ENCODE results near the gene SAC3D1. TPM values are rescaled to one million over a fixed set of nuclear protein-coding genes. Genes with fewer than 3 reads are reported as not detected.
"Not testable (repeated sequence)": the region's sequence is repeated elsewhere in the genome, so short reads cannot be mapped to it uniquely, and the experiment has no call there.

Gene SAC3D1
- total RNA-seq, 1 donor from 2014 or later: 7.5 TPM

GRCh38 chr11:65021003-65021402, 20.0 kb upstream of the SAC3D1 start:
- ATAC-seq: no peak
- intact Hi-C loops (cut with micrococcal nuclease): no loop called here
- no peak for DNase-seq

GRCh38 chr11:65021509-65021908, 19.5 kb upstream of the SAC3D1 start:
- intact Hi-C loops (cut with micrococcal nuclease): no loop called here
- ATAC-seq: no peak
- no peak for DNase-seq

DNA sequence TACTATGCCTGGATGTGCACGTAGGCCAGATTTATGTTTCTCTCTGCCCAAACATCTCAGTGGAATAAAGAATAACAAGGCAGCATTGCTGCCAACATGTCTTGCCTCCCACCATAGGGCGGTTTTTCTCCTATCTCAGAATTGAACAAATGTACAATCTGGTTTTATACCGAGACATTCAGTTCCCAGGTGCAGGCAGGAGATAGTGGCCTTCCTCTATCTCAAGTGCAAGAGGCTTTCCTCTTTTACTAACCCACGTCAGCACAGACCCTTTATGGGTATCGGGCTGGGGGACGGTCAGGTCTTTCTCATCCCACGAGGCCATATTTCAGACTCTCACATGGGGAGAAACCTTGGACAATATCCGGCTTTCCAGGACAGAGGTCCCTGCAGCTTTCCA, 17.5 kb upstream of the SAC3D1 start:
- DNase-seq; intact Hi-C loops (cut with micrococcal nuclease); ATAC-seq: not testable (repeated sequence)

- intact Hi-C loops (cut with micrococcal nuclease): no loop called here
- no peak for DNase-seq
- no peak for ATAC-seq
These were observed 14.2 kb upstream of the SAC3D1 start for GRCh38 chr11:65026810-65027209.

- intact Hi-C loops (cut with micrococcal nuclease): no loop called here
- peak; percentile 99 for ATAC-seq
These were observed 13.6 kb upstream of the SAC3D1 start, which contains the start of gene SNX15 for GRCh38 chr11:65027213-65028067. Gene SNX15 (plus strand): TSS chr11:65027439. CDS start chr11:65027538, 99 bp downstream.

DNA sequence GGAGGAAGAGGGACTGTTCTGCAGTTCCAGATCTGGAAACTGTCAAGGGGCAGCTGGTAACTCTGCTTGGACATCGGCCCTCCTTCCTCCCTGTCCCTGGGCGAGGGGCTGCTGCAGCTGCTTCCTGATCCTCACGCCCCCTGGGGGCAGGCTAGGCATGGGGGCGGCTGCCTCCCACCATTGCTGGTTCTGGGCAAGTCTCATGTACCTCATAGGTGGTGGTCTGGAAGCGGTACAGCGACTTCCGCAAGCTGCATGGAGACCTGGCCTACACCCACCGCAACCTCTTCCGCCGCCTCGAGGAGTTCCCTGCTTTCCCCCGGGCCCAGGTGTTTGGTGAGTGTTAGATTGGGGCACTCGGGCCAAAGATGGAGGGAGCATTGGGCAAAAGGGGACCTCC, 8.8 kb upstream of the SAC3D1 start:
- intact Hi-C loops (cut with micrococcal nuclease): no loop called here
- ATAC-seq (no peak), DNase-seq (no peak)

More at GRCh38 chr11:65027213-65028067, 13.6 kb upstream of the SAC3D1 start, which contains the start of gene SNX15:
- DNase-seq: peak; percentile 95

- ATAC-seq (no peak), DNase-seq (no peak)
- intact Hi-C loops (cut with micrococcal nuclease): no loop called here
These were observed 6.6 kb upstream of the SAC3D1 start for GRCh38 chr11:65034423-65034822.

- ATAC-seq: no peak
- intact Hi-C loops (cut with micrococcal nuclease): no loop called here
- DNase-seq: no peak
These were observed 5.4 kb upstream of the SAC3D1 start for GRCh38 chr11:65035579-65035978.

DNA sequence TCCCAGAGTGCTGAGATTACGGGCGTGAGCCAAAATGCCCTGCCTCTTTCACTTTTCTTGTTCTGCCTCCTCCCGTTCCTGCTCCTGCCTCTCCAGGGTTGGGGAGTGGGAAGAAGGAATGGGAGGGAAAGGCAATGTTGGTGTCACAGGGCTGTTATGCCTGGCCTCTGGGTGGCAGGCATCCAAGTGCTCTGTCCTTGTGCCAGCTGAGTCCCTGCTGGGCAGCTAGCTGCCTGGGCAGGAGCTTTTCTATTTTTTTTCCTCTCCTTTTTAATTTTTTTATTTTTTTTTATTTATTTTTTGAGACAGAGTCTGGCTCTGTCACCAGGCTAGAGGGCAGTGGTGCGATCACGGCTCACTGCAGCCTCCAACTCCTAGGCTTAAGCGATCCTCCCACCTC, 4.1 kb upstream of the SAC3D1 start:
- intact Hi-C loops (cut with micrococcal nuclease): no loop called here
- DNase-seq: peak; percentile 83

DNA sequence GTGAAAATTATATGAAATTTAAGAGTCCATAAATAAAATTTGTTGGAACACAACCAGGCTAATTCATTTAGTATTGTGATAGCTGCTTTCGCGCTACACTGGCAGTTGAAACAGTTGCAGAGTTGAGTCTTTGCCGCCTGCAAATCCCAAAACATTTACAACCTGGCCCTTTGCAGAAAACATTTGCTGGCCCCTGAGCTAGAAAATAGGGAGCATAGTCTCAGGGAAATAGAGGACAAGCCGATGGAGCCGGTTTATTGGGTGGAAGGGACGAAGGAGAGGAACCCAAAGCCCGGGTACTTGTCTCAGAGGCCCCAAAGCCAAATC, 527 bp upstream of the SAC3D1 start:
- intact Hi-C loops (cut with micrococcal nuclease): no loop called here
- DNase-seq (no peak), ATAC-seq (no peak)

More for the DNA sequence above, 4.1 kb upstream of the SAC3D1 start:
- ATAC-seq: no peak

- DNase-seq: no peak
- intact Hi-C loops (cut with micrococcal nuclease): no loop called here
These were observed 1.9 kb downstream of the SAC3D1 start for GRCh38 chr11:65042891-65043290.

DNA sequence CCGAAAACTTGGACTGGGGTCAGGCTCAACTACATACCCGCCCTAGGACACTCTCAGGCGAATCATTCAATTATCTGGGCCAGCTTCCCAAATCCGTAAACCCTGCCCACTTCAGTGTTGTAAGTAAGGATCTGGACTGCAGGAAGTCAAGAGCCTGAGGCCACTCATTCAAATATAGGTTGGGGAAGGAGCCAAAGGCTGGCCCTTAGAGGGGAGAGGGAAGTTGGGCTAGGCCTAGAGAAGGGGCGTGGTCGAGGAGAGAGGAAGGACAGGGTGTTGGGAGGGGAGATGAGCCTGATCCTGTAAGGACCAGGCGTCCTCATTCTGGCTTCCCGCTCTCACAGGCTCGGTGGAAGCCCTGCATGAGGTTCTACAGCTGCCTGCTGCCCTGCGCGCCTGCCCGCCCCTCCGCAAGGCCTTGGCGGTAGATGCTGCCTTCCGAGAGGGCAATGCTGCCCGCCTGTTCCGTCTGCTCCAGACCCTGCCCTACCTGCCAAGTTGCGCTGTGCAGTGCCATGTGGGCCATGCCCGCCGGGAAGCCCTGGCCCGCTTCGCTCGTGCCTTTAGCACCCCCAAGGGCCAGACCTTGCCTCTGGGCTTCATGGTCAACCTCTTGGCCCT, 3.0 kb downstream of the SAC3D1 start:
- no peak for ATAC-seq
- DNase-seq: peak; percentile 44
- intact Hi-C loops (cut with micrococcal nuclease): no loop called here

More at GRCh38 chr11:65042891-65043290, 1.9 kb downstream of the SAC3D1 start:
- no peak for ATAC-seq

- ATAC-seq: no peak
- DNase-seq: no peak
- intact Hi-C loops (cut with micrococcal nuclease): no loop called here
These were observed 4.1 kb downstream of the SAC3D1 start for GRCh38 chr11:65045061-65045460.

- DNase-seq: no peak
- ATAC-seq: no peak
- intact Hi-C loops (cut with micrococcal nuclease): no loop called here
These were observed 4.7 kb downstream of the SAC3D1 start for GRCh38 chr11:65045728-65046127.

DNA sequence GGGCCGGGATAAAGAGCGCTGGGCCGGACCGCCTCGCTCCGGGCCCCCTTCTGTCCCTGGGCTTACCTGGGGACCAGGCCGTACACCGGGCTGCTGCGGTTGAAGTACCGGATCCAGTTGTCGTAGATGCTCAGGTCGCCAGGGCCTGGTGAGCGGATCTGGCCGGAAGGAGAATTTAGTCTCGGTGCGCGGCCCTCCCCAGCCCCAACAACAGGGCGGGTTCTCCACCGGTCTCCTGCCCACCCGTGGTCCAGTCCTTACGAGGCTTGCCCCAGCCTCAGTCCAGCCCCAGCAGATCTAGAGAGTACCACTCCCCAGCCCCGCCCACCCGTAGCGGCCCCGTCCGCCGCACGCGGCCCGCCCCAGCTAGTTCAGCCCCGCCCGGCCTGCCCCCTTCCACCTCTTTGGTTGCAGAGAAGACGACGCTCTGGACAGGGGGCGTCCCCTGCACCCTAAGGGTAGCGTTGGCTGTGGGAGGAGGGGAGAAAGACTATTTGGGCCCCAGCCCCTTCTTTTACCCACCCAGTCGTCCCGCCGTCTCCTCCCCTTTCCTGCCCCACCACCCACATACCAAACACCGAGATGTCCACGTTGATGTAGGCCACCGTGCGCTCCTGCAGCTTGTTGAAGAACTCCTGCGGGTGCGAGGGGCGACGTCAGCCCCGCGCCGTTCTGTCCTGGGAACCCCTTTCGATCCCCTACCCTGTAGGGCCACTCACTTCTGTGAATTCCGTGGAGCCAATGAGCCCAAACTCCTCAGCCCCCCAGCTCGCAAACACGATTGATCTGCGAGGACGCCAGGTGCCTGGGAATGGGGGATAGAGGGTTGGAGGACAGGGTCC, 6.8 kb downstream of the SAC3D1 start:
- intact Hi-C loops (cut with micrococcal nuclease): no loop called here
- DNase-seq (peak; percentile 65), ATAC-seq (peak; percentile 65)

- DNase-seq (no peak), ATAC-seq (no peak)
- intact Hi-C loops (cut with micrococcal nuclease): no loop called here
These were observed 10.4 kb downstream of the SAC3D1 start for GRCh38 chr11:65051398-65051858.

DNA sequence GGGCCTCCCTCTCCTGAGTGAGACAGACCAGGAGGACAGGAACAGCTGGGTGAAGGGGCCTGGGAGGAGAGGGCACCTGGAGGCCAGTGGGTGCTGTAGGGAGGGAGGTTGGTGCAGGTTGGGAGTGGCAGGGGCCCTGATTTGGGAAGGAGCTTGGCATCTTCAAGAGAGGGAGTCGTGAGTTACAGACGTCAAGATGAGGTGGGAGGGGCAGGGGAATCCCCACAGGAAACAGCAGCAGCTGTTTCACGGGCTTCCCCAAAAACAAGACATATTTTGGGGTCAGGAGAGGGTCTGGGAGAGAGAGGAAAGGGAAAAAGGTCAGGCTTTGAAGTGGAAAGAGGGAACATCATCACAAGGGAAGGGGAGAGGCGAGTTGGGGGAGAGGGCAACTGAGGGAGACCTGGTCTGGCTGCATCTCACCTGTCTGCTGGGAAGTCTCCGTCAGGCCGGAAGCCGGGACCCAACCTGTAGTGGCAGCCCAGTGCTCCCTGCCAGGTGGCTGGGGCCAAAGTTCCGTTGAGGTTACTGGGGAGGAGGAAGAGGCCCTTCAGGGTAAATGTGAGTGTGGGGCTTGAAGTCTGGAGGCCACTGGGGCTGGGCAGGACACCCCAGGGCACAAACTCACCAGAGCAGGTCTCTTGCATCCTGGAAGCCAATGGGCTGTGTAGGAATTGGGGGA, 13.0 kb downstream of the SAC3D1 start:
- no peak for ATAC-seq
- DNase-seq: no peak
- intact Hi-C loops (cut with micrococcal nuclease): no loop called here

- intact Hi-C loops (cut with micrococcal nuclease): no loop called here
- DNase-seq (no peak), ATAC-seq (no peak)
These were observed 14.5 kb downstream of the SAC3D1 start for GRCh38 chr11:65055538-65055937.

GRCh38 chr11:65056999-65057398, 16.0 kb downstream of the SAC3D1 start:
- ATAC-seq: no peak
- intact Hi-C loops (cut with micrococcal nuclease): no loop called here
- DNase-seq: no peak
